DLD1 (cell line): ENCODE measurements around the gene CDH24.

Experiments
- in situ Hi-C: cut with HindIII; loops from 2 replicates; pipeline ENCODE4 v1.10.0; 2017; ENCODE audit warnings: low sequenced_read_pairs

CDH24 gene

DNA sequence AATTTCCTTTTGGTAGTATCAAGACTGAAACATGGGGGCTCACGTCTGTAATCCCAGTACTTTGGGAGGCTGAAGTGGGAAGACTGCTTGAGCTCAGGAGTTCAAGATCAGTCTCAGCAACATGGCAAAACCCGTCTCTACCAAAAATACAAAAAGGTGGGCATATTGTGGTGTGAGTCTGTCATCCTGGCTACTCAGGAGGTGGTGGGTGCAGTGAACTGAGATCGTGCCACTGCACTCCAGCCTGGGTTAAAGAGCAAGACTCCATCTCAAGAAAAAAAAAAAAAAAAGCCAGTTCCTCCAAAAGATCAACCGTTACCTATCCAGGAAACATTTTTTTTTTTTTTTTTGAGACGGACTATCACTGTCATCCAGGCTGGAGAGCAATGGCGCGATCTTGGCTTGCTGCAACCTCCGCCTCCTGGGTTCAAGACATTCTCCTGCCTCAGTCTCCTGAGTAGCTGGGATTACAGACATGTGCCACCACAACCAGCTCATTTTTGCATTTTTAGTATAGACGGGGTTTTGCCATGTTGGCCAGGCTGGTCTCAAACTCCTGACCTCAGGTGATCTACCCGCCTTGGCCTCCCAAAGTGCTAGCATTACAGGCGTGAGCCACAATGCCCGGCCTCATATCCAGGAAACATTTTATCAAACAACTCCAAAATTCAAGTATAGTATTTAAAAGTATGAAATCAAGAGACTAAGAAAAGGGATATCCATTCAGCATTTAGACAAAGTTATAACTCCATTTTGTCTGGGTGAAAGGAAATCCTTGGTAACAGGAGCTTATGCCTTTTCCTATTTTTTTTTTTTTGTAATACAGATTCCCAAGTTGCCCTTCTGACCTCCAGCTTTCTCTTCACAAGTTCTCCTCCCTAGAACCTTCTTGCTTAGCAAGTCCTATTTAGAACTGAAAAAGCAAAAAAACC lies 34.2 kb upstream of the CDH24 start:
- in situ Hi-C loops, result no loop called here

DNA sequence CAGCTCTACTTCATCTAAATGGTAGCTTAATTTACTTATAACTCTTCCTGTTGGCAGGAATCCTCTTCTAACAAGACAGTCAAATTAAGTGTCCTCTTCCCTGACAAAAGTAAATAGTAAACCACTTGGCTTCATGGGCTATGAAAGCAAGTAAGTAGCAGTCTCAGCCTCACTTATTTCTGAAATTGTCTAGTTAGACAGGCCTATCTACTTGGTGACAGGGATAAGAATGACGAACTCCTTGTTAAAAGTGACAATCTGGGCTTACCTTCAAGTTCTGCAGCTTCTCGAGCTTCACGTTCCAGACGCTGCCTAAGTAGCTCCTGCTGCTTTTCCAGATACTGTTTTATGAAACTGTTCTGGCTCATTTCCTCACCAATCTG lies 32.9 kb upstream of the CDH24 start:
- in situ Hi-C loops, result no loop called here

DNA sequence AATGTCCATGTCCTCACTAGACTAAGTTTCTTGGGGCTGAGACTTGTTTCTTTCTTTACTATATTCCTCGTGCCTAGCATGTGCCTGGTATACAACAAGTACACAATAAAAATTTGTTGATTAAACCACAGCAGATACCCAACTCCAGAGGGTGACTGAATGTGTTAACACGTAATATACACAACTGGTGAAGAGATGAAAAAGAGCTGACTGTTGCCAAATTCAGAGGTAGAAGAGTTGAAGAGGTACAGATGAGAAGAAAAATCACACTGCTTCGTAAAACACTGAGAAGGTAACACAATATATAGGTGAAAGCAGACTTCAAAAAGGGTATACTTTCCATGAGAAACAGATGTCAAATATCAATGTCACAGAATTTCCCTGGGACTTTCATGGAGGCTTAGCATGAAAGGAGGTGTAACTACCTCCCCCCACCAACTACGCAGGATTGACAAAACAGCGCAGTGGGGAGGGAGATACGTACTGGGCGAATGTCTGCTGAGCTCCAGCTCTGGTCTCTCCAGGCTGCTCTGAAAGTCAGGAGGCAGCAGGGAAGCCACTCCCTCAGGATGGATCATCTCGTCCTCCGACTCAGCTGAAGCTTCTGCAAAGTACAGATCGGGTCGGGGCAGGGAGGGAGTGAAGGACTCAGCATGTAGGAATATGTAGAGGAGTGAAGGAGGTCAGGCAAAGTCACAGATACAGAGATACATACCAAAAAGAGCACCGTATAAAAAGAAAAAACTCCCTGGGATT lies 32.4 kb upstream of the CDH24 start:
- in situ Hi-C loops, result no loop called here

DNA sequence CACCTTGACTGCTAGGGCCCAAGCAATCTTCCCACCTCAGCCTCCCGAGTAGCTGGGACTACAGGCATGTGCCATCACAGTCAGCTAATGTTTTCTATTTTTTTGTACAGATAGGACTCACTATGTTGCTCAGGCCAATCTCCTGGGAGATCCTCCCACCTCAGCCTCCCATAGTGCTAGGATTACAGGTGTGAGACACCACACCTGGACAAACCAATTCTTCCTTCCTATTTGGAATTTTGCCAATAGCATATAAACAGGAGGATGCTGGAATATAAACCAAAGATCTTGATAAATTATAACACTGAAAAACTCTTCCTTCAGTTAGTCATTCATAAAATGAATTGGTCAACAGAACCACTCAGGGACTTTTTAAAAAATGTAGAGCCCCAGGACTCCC lies 29.2 kb upstream of the CDH24 start:
- in situ Hi-C loops, result no loop called here

DNA sequence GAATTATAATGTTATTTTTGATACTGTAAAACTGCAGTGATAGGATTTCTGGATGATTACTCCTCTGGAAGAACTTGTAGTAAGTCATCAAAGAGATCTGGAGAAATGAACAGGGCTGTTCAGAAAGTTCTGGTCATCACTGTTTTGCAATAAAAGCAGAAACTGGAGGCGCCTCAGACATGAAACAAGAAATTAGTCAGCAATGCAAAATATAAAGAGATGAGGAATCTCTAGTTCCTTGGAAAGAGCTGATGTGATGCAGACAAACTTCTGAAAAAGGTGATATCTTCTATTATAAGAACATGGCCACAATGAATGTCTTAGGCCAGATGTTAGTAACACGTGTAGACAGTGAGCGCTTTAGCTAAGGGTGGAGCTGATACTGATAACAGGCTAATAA lies 28.1 kb upstream of the CDH24 start:
- in situ Hi-C loops, result no loop called here

DNA sequence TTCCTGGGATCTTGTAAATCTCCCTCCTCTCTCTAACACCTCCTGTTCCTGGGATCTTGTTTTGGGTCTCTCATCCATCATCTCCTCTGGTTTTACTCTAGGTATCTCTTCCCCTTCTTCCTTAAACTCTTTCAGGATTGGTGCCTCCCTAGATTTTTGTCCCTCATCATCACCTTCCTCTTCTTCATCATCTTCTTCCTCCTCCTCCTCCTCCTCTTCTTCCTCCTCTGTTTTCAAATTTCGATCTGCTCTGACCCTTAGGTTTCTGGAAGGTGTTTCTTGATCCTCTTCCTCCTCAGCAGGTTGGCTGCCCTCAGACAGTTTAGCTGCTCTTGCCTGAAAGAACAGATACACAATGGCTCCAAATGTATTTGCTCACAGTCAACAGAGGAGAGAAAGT lies 23.2 kb upstream of the CDH24 start:
- in situ Hi-C loops, result no loop called here

DNA sequence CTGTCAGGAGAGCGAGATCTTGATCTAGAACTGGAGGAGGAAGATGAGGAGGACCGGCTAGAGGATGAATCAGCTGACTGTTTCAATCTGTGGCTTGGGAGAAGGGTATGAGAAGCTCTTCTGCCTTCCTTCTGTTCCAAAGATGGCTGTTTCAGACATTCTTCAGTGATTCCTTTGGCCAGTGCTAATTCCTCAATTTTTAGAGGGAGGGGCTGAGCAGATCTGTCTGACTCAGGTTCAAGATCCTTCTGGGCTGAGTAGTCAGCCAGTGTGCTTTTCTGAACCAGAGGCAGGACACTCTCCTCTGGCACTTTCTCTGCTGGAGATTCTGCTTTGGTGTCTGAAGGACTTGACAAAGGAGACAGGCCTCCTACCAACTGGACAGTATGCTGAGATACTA lies 22.4 kb upstream of the CDH24 start:
- in situ Hi-C loops, result no loop called here

DNA sequence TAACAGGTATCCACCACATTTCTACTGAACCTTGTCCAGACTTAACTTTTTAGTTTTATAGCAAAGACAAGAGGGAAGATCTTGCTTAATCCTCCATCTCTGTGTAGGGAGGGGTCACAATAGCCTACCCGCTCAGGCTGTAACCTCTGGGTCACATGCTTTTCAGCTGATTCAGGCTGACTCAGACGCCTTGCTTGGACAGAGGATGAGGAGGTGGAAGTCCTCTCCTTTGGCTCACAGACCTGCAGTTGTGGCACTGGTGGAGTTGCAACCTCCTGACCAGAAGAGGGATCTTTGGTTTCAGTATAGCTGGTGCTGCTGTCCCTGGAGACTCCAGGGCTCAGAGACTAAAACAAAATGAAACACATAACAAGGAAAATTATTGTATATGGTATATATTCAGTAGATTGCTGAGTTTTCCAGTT lies 21.4 kb upstream of the CDH24 start:
- in situ Hi-C loops, result no loop called here

DNA sequence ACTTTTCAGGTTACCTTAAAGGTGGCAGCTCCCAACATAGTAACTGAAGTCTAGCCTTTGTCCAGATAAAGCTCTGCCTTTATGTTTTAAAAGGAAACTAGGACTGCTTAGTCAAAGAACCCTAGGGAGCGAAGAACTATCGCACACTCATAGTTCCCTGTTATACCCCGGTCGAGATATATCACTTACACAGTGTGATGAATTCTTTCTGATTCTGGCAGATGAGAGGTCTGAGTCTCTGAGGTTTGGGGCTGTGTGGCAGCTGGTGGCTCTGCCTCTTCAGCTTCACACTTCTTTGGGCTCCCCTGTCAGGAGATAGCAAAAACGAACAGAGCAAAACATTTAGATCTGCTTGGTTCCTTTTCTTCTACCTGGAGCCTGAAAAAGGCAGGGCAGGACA lies 20.6 kb upstream of the CDH24 start:
- in situ Hi-C loops, result no loop called here

DNA sequence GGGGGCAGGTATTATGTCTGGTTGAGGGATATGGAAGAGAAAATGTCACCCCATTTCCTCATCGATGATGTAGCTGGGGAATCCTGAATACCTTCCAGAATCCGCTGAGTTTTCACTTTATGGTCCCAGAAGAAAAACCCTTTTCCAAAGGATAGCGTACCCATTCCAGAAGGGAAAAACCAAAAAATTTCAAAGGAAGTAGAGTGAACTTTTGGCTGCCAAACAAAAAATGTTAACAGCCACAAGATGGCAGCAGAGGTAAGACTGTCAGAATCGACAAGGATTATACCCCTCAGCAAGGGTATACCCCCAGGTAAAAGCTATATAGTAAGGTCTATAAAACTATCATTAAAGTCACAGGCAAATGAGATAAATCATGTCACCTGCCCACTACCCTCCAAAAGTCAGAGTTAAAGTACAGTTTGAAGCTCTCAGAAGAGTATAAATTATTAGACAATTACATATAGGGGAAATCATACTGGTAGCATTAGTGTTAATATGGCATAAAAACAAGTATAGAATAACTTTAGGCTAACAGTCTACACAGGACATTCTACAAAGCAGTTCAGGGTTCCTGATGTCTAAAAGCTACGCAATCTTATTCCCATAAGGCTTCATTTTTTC lies 19.6 kb upstream of the CDH24 start:
- in situ Hi-C loops, result no loop called here

DNA sequence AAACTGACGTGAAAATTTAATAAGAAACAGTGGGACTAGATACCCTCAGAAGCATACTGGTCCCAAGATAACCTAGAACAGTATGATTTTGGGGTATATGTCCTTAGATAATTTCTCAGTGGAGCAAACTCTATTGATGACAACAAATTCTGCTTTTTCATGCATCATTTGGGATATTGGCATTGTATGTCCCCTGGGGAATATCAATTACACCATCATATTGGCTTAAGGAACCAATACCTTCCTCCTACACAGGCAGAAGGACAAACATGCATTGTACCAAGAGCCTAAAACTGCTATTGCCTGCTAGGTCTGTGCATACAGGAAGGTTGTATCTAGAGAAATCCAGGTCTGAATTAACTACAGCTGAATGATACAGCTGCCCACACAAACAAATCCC lies 17.6 kb upstream of the CDH24 start:
- in situ Hi-C loops, result no loop called here

DNA sequence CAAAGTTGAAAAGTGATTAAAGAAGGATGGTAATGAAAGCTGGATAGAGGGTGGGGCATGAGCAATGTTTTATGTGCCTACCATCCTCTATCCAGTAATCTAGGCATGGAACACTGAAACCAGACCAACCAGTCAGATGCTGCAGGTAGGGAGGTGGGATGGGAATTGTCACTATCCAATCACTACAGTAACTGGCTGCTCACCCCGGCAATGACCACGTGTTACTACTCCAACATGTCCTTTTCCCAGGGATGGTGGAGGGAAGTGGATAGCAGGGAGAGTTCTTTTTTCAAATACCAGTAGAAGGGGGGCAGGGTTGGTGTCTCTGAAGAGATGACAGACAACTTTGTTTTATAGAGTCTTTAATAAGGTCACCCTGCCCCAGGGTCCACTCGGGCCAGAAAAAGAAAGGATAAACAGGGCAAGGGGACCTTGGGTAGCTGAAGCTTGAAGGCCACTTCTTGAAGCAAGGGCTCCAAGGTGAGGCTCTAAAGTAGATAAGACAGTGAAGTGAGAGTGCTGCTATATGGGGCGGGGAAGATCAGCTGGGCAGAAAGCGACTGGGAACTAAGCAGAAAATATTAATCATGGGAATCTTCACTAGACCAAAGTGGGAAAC lies 14.7 kb upstream of the CDH24 start:
- in situ Hi-C loops, result no loop called here

DNA sequence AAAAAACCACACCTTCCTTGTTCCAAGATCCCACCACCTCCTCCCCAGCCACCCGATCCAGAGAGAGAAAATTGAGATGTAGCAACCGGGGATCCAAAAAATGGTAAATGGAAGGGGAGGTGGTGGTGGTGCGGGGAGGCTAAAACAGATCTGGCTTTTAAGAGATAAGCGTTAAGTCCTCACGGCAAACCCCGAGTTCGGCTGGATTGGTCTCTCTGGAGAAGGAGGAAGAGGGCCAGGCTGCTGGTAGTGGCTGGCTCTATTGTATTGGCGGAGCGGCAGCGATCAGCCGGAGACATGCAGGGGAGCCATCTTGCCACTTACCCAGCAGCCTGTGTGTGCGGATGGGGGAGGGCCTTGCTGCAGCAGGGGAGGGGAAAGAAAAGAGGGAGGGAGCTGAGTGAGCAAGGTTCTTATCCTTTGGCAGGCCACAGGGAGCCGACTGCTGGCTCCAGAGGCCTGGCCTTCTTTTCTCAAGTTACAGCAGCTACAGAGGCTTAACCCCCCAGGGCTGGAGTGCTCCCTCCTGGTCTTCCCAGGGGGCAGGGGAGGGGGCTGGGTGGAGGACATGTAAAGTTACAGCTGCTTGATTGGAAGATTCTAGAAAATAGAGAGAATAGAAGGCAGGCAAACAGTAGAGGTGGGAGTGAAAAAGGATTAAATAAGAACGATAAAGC lies 14.1 kb upstream of the CDH24 start:
- in situ Hi-C loops, result no loop called here

DNA sequence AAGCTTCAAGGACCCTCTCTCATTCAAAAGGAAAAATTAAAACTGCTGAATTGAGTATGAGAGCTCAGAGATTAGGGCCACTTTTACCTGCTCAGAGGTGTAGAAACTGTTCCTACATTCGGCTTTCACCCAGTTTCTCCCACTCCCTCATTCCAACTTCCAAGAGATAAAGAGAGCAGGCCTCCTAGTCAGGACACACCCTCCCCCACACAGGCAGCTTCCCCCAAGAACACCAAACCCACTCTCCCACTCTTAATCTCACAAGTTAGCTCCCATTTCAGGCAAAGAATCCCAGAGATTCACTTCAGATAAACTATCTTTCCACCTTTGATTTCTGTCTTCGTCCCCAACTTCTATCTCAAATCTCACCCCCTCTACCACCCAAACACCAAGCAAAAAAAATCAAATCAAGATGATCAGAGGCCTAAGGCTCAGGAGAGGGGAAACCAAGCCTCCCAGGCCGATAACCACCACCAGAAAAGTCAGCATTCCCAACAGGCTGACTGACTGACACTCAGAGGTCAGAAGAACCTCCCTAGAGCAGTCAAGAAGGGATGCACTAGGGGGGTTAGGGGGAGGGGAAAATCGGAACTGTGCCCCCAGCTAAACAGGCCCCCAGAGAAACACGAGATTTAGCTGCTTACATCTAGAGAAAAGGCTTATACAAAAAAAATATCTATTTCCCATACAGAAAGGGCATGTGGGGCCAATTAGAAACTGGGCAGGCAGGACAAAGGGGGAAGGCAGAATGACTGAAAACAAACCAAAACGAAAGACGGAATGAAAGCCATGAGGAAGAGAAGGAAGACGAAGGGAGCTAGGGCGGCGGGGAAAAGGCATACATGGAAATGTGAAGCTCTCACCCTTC lies 13.2 kb upstream of the CDH24 start:
- in situ Hi-C loops, result no loop called here

DNA sequence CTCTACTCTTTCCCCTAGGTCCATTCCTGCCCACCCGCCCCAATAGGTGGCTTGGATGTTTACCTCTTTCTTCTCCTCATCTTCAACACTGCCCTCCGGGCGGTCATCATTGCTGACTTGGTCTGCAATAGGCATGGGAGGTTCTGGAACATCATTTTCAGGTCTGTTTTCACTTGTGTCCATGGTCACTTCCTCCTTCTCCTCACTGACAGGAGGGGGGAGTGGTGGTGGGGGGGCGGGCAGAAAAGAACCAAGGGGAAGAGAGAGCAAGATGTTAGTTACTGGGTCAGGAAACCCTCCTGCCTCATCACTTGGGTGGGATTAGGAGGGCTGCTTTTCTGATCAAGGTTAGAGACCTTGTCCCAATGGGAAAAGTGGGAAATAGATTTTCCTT lies 12.1 kb upstream of the CDH24 start:
- in situ Hi-C loops, result no loop called here

DNA sequence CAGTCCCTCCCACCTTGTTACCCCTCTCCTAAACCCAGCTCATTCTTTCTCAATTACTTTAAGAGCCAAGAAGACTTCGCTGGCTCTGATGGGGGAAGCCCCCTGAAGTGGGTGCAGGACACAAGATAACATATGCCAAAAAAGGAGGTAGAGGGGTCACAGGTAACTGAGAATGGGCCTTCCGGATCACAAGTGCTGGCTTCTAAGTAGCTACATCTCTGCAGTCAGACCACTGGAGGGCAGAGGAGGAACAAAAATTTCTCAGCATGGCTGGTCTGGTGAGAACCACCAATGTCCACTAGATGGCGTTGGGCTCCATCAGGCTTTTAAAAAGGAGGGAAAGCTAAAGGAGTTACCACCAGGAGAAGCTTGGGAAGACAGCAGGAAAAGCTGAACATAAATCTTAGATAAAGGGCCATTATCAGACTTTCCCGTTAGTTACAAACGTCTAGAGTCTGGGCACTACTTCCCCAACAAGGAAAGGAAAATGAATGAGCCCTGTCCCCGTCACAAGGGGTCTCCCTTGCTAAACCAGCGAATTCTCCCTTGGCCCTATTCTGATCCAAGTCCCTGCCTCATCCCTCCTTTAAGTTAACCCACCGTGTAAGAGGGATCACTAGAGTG lies 11.6 kb upstream of the CDH24 start:
- in situ Hi-C loops, result no loop called here

DNA sequence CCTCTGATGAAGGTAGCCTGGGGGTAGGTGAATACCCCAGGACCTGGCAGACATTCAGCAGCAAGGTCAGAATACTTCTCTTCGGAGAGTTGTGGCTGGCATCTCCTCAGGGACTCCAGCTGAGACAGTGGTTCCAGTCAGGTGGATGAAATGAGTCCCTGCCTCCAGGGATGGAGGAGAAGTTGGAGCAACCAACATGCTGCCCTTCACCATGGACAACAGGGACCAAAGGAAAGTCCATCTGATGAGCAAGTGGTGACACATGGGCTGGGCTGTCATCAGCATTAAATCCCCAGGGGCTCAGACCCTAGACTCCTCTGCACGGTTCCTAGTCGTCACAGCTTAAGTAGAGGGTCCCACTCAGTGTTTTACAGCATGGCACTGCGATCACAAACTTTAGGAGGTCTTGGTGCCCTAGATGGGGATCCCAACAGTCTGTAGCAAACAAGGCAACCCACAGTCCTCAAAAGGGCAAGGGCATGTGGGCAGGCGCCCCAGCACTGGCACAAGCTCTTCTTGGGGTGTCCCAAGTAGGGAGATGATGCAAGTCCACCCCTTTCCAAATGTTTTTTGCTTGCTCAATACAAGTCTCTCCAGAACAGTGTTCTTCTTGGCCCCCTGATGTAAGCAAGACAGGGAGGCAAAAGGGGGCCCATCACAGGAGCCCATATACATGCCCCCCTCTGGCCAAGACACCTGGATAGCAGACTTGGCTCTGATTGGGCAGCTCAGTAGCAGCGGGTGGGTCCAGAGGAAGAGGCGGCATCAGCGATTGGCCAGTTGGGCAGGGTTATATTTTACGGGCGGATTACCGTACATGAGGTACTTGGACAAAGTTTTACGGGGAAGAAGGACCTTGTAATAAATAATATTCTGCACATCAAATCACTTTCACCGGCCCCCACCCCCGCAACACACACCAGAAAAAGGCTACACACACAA lies 10.8 kb upstream of the CDH24 start:
- in situ Hi-C loops, result no loop called here
